Measurements from ENCODE around the gene RNF19B.
A peak's percentile ranks its signal among the peaks of the same experiment; 100 is the strongest.

The RNF19B gene

DNA sequence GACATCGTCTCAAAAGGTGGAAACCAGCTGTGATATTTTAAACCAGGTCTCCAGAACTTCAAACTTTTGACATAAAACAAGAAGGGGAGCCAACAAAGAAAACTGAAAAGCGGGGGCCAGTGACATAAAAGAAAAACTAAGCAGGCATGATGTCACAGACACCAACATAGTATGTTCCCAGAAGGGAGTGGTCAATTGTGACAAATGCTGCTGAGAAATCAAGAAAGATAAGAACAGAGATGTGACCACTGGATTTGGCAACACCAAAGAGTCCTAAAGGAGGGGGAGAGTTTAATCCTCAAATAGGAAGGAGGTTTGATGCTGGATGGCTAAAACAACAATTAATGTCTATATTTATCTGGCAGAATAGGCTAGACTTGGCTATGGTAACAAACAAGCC is 2.3 kb upstream of the RNF19B start:
- no peak for DNase-seq (ENCODE audit: low read depth)

DNA sequence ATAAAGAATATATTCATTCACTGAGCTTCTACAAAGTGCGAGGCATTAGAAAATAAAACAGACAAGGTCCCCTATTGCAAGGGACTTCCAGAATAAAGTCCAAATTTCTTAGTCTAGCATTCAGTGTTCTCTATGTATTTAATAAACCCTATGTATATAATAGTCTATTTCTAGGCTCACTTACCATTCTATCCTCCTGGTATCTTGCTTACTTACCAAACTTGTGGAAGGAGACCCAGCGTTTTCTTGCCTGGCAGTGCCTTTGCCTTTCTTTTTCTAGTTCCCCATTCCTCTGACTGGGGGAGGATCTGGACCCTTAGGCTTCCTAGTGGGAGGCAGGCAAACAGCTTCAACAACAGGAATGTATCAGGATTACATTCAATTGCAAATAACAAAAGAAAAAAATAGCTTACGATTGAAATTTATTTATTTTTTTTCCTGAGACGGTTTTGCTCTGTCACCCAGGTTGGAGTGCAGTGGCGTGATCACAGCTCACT is 690 bp upstream of the RNF19B start:
- no peak for DNase-seq (ENCODE audit: low read depth)

DNA sequence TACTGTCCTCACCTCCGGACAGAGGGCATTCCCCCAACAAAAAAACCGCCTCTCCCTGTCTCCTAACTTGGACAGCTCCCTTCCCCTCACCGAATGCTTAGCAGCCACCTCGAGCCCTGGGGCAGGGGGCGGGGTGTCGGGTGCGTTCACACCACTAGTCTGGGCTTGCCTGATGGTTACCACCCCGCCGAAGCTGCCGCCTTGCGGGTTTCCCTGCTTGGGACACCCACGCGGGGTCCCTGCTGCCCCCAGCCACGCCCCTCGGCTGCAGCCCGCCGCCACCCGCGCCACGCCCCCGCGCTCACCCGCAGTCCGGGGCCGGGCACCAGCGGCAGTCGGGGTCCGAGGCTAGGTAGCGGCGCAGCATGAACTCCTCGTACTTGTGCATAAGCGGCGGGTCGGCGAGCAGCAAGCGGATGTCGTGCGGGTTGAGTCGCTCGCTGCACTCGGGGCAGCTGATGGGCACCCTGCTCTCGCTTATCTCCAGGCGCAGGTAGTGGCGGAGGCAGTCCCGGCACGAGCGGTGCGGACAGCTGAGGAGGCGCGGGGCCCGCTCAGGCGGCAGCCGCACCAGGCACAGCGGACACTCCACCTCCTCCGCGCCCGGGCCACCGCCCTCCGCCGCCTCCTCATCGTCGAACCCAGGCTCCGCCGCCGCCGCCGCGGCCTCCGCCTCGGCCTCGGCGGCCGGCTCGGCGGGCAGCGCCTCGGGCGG is 706 bp downstream of the RNF19B start:
- peak; percentile 44 for DNase-seq (ENCODE audit: low read depth)

DNA sequence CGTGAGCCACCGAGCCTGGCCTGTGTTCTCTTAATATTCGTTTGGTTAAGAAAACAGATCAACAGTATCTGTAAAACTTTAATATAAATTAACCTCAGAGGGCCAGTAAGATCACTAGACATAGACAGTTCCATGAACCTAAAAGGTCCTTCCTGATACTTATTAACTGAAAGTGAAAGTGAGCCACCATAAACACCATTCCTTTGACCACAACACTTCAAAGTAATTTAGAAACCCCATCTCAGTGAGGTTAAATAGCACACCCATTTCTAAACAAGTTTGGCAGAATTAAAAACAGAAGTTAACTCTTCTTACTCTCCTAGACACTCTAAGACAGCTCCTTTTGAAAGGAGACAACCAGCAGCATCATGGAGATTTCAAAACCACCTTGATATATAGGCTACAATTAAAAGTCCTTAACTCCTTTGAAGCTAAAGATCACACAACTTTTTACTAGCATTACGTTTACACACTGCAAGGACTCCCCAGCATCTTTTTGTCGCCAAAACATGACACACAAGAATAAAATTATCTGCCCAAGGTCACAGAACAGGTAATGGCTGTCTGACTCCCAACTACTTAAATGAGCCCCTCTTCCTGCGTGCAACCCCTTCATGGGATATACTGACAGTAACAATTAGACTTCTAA is 2.2 kb downstream of the RNF19B start:
- no peak for DNase-seq (ENCODE audit: low read depth)

DNA sequence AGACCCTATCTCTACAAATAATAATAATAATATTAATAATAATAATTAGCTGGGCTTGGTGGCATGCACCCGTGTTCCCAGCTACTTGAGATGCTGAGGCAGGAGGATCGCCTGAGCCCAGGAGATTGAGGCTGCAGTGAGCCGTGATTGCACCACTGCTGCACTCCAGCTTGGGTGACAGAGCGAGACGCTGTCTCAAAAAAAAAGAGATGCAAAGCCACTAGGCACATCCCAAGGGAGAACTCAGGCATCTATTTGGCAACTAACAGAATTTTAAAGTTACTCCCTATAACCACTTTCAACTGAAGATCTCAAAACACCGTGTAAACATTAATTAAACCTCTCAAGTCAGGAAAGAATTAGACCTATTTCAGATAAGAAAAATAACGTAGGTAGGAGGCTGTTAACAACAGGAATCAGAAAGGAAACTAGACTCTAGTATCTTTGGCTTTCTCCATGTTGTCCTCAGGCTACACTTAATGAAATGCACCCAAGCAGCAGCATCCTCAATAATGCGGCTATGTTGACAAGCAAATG is 3.7 kb downstream of the RNF19B start:
- no peak for DNase-seq (ENCODE audit: low read depth)

DNA sequence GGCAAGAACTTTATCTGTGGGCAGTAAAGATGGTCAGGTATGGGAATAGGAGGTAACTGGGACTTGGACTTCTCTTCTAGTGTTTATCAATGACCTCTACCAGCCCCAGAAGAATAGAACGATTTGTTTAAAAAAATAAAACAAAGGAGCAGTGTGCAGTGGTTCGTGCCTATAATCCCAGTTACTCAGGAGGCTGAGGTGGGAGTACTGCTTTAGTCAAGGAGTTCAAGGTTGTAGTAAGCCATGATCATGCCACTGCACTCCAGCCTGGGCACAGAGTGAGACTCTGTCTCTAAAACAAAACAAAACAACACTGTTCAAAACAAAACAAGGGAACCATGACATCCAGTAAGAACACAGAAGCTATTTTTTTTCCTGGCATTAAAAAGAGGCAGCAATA is 4.3 kb downstream of the RNF19B start:
- DNase-seq (ENCODE audit: low read depth) = no peak

DNA sequence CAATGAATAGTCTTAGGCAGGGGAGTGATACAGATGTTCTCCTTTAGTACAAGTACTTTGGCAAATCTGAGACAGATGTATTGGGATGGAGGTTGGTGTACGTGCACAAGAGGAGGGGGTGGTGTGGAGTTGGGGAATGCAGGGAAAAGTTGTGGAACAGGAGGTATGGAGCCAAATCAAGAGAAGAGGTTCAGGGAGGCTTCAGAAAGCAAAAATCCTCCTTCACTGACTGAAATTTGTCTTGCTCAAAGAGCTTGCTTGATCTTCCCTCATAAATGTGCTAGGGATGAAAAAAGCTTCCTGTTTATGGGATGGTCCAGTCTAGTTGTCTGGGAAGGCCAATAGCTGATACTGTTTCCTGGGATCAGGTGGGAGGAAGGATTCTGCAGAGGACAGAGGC is 5.8 kb downstream of the RNF19B start:
- DNase-seq (ENCODE audit: low read depth) = no peak

DNA sequence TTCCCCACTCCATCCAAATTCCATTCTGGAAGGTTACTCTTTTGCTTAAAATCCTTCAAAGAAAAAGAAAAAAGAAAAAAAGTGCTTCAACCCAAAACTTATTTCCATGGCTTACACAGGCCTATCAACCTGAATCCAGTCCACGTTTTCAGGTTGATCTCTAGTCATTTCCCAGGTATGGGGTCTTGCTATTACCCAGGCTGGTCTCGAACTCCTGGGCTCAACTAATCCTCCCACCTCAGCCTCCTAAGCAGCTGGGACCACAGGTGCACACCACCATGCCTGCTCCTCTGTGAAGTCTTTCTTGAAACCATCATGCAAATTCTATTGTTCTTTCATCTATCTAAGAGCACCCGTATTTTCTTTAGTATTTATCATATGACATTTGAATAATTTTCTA is 7.6 kb downstream of the RNF19B start:
- DNase-seq (ENCODE audit: low read depth) = no peak

DNA sequence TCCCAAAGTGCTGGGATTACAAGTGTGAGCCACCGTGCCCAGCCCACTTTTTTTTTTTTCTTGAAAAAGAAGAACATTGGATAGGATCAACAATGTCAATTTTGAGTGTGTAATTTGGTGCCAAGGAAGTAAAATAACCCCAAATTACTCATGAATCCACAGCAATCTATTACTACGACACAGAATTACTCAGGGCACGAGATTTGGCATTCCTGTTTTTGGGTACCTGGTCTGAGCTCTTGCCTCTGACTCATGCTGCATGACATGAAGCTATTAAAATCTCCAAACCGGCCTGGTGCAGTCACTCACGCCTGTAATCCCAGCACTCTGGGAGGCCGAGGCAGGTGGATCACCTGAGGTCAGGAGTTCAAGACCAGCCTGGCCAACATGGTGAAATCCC is 10.4 kb downstream of the RNF19B start:
- DNase-seq (ENCODE audit: low read depth) = no peak

DNA sequence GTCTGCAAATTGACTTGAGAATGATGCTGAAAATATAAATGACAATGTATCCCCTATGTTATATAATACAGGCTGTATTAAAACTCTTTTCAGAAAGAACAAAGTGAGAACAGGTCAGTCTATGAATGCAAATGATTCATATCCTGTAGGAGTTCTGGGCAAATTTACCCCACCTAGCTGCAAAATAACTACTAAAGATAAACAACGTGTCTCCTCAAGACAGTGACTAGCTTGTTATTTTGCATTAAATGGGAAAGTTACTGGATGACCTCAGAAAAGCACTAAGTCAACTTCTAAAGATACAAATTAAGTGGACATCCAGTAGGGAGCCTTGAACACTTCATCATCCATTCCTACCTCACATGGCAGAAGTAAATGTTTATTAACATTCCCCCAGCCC is 11.1 kb downstream of the RNF19B start:
- no peak for DNase-seq (ENCODE audit: low read depth)

DNA sequence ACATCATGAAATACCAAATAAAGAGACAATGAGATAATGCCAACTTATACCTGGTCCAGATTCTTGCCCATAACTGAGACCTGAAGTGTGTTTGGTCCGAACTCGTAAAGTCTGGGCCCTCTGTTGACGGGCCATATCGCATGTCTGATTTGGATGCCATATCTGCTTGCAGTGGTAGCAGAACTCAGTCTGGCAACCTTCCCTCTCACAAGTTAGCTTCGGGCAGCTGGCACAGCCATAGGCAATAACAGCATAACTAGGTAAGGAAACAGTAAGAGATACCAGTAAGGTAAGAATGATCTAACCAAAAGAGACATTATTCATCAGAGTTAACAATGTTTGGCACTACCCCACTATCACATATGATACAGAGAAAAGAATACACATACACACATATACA is 15.1 kb downstream of the RNF19B start:
- DNase-seq (ENCODE audit: low read depth) = no peak

DNA sequence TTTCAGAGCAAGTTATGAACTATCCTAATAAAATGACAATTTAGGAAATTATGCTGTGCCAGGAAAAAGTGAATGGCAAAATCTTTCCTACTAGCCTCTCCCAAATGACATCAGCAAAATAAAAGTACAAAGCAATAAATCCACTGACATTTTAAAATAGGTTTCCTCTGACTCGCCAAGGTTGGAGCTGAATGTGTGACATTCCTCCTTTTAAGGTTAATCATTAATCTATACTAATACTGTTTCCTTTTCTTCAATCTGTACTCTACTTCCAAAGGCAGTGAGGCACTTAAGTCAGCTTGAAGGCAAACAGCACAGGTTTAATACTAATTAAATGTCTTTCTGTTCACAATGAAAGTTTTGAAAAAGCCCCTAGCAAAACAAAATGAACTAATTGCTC is 15.7 kb downstream of the RNF19B start:
- DNase-seq (ENCODE audit: low read depth) = no peak

DNA sequence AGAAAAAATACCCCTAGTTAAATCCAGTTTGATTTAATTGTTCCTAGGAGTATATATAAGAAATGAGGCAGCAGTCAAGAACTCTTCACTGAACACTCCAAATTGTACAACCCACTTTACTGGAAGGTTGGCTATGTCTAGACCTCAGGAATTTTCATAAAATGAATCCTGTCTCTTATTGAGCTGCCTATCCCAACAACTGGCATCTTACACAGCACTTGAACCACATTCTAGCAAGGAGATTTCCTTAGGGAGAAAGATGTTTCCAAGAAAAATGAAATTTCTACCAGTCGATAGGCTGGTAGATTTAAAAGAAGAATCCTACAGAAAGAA is 16.3 kb downstream of the RNF19B start:
- DNase-seq (ENCODE audit: low read depth) = no peak

DNA sequence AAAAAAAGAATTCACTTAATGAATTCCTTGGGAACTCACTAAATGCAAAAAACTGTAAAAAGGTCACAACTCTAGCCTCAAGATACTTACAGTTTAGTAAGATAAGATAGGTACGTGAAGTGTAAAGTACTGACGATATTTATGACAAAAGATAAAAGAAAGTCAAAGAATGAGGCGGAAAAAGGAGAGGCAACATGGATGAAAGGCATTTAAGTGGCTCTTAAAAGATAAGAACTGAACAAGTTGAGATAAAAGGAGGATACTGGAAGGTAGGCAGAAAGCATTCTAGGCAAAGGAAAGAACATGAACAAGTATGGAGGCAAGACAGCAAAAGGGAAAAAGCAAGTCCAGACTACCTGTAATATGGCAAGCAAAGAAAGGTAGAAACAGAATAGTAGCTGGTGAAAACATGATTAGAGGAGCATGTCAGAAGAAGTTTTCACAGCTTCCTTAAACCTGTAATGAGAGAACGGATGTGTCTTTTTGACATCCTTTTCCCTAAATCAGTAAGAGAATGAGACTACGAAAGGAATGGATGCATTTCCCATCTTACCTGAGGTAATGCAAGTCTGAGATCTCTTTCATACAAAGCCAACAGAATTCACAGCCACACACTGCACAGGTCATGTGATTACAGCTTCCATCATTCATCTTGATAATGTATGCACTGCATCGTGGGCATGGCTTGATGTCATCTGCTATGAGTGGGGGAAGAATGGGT is 16.8 kb downstream of the RNF19B start:
- DNase-seq (ENCODE audit: low read depth) = no peak

DNA sequence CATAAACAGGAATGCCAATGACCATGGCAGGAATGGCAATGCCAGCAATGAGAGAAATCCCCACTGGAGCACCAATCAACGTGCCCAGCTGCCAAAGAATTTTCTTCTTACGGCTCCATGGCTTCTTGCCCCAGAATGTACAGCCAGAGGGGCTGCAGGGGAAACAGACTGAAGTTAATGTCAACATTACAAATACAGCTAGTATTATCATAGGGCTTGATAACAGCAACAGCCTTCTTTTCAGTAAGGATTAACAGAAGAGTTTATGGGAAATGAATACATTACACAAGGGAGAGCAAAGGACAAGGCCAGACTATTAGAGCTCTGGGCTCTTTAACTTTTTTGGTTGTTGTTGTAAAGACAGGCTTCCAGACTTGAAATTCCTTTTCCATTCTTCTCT is 18.2 kb downstream of the RNF19B start:
- DNase-seq (ENCODE audit: low read depth) = no peak

DNA sequence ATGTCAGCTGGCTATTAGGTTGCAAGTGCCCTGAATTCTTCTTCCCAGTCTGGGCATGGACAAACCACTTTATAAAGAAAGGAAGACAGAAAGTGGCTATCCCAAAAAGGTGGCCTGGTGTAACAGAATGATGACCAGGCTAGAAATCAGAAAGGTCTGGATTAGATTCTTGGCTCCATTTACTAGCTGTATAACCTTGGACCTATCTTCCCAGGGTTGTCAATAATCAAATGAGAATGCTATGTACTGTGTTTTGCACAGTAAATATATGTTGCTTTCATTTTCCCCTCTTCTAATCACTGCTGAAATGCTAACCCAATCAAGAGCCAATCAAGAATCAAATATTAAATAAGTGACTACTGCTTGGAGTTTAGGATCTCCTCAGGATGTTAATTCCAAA is 20.4 kb downstream of the RNF19B start:
- no peak for DNase-seq (ENCODE audit: low read depth)

DNA sequence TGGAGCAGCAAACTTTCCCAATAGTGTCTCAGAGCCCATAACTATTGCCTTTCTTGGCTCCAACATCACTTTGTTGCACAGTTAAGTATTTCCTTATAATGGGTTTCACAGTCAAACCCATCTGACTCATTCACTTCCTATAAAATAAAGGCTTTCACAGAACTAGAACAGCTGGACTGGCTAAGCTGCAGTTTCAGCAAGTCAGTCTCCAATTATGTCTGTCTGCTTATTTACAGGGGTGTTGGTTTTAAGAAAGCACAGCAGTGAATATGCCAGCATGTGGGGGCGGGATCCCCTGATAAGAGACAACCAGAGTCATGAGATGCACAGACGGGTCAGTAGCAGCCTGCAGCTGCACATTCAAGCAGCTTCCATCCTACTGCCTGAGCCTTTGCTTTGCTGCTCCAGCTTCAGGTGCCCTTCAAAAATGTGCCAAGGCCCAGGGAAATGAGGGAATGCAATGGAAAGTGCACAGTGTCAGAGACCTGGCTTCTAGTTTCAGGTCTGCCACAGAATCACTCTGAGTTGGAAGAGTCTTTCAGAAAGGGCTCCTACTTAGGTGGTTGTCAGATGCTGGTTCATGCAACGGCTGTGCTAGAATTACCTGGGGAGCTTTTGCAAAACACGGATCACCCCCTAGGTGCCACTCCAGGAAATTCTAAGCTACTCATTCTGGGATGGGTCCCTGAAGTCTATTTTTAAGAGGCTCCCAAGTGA is 24.8 kb downstream of the RNF19B start:
- DNase-seq (ENCODE audit: low read depth) = no peak

DNA sequence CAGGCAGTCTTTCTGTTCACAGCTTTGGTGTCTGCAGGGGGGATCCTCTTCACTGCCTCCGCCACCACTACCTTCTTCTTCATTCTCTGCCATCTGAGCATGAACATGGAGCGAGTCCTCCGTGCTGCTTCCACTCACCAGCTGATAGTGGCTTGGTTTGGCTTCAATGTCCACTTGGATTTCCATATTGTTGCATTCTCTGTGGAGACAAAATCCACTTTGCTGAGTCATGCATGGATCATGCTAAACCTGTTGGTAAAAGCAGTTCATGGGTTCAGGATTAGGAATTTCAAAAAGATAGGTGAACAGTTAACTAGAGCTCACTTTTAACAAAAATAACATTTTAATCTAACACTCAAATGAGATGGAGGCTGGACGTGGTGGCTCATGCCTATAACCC is 27.5 kb downstream of the RNF19B start:
- DNase-seq (ENCODE audit: low read depth) = no peak

DNA sequence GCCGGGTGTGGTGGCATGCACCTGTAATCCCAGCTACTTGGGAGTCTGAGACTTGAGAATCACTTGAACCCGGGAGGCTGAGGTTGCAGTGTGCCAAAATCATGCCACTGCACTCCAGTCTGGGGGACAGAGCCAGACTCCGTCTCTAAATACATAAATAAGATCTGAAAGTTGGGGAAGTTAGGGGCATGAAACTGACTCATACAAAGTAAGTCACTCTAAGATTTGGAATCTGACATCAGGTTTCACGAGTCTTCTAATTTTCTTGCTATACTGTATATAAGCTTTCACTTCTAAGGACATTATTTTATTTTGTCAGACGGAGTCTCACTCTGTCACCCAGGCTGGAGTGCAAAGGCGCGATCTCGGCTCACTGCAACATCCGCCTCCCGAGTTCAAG is 30.1 kb downstream of the RNF19B start:
- no peak for DNase-seq (ENCODE audit: low read depth)

DNA sequence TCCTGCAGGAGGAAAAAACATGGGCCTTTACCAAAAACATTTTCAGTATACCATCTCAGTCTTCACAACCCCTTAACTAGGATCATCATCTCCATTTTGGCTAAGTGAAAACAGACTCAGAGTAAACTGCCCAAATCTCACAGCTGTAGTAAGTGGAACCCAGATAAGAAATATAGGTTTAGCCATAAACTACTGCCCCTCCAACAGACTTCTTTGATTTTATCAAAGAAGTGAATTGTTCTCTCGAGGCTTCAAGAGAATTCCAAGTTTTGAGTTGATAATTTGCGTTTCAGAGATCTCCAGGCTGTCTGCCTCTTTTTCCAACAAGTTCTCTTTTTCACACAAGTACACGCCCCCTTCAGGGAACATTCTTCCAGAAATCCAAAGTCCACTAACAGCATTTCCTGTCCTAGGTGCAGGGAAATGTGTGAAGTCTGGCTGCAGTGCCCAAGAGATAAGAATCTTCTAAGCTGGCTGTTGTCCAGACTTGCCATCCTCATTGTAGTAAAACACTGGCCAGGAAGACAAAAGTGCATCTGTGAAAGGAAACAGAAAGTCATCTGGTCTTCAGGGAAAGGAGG is 30.8 kb downstream of the RNF19B start:
- DNase-seq (ENCODE audit: low read depth) = no peak

DNA sequence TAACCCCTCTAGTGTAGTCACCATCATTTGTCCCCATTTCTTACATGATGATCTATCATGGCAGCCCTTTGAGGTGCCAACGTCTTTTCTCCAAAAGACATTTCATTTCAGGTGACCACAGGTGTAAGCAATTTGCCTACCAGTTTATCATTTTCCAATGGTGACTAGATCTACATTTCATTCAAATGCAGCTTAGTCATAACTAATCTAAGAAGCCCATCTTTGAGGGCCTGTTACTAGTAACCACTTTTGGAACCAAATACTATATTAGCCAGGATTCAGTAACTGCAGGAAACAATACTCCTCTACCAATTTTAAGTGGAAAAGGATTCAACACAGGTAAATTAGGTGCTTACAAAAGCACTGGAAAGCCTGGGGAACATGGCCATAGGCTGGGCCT is 32.8 kb downstream of the RNF19B start:
- DNase-seq (ENCODE audit: low read depth) = no peak

DNA sequence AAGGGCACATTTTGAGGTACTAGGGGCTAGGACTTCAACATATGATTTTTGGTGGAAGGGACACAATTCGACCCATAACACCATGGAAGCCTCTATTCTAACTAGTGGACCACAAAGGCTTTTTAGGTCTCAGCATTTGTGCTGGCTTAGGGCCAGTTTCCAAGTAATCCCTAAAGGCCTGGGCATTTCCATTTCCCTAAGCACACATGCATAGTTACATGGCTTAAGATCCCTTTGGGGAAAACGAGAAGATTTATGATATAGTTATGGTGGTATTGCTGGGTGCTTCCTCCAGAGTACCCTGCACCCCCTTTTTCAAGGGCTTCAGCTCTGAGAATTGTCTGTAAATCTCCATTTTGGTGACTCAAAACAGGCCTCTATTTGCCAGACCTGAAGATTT is 35.2 kb downstream of the RNF19B start:
- DNase-seq (ENCODE audit: low read depth) = no peak

Measured in T follicular helper cell (primary cell).